HepG2 (cell line): ENCODE data around the gene LST1. TPM values are rescaled to one million over a fixed set of nuclear protein-coding genes. Genes with fewer than 3 reads are reported as not detected.

Experiments
- DRAP1 ChIP-seq: IDR thresholded peaks from 2 replicates; pipeline ENCODE4 v1.6.1; 2016; ENCODE audit warnings: missing genetic modification reagents, missing compliant biosample characterization
- ELK4 ChIP-seq: sonication (generic); formaldehyde crosslinking; IDR thresholded peaks from 2 replicates; pipeline ENCODE4 v1.9.0; 2021; ENCODE audit warnings: missing genetic modification reagents, borderline replicate concordance
- HDAC6 ChIP-seq: fragments of 200-600 bp; sonication (generic); IDR thresholded peaks from 2 replicates; pipeline ENCODE4 v1.7.0; 2017; ENCODE audit warnings: mild to moderate bottlenecking, antibody characterized with exemption, low read length, low read depth
- HOXD1 ChIP-seq: sonication (generic); formaldehyde crosslinking; IDR thresholded peaks from 2 replicates; pipeline ENCODE4 v1.5.0; 2020; ENCODE audit warnings: missing genetic modification reagents
- KAT8 ChIP-seq: IDR thresholded peaks from 2 replicates; pipeline ENCODE4 v1.6.1; 2016; ENCODE audit warnings: missing genetic modification reagents, missing compliant biosample characterization
- MED8 ChIP-seq: sonication (generic); formaldehyde crosslinking; IDR thresholded peaks from 2 replicates; pipeline ENCODE4 v1.8.1; 2023; ENCODE audit warnings: mild to moderate bottlenecking, missing genetic modification reagents; ENCODE audit not compliant: insufficient replicate concordance
- PBX3 ChIP-seq: sonication (generic); formaldehyde crosslinking; IDR thresholded peaks from 2 replicates; pipeline ENCODE4 v1.8.1; 2023; ENCODE audit warnings: missing genetic modification reagents, inconsistent platforms, borderline replicate concordance
- PLRG1 ChIP-seq: fragments of 450-650 bp; conservative IDR thresholded peaks from 2 replicates; pipeline ENCODE4 v1.6.1; 2016
- SRSF9 ChIP-seq: fragments of 200-400 bp; formaldehyde crosslinking; IDR thresholded peaks from 2 replicates; pipeline ENCODE4 v1.6.1; 2018; ENCODE audit warnings: borderline replicate concordance, mild to moderate bottlenecking, low read depth, low read length; ENCODE audit not compliant: insufficient read depth, poor library complexity, severe bottlenecking
- ZBTB26 ChIP-seq: IDR thresholded peaks from 2 replicates; pipeline ENCODE4 v1.6.1; 2016; ENCODE audit warnings: missing compliant biosample characterization, missing genetic modification reagents, borderline replicate concordance
- ZBTB40 ChIP-seq, 2 experiments: fragments of 450-650 bp in 1 of 2; sonication (generic) in 1 of 2; formaldehyde crosslinking in 1 of 2; IDR thresholded peaks; 2 replicates each; pipeline versions ENCODE4 v1.6.1 to v1.8.0; 2016 to 2022; ENCODE audit warnings: antibody characterized with exemption in 1 of 2, mild to moderate bottlenecking in 1 of 2, missing genetic modification reagents in 1 of 2
- ZNF260 ChIP-seq: sonication (generic); formaldehyde crosslinking; IDR thresholded peaks from 2 replicates; pipeline ENCODE4 v1.4.0; 2020; ENCODE audit warnings: missing genetic modification reagents, low read depth, mild to moderate bottlenecking, borderline replicate concordance
- ZNF547 ChIP-seq: sonication (generic); formaldehyde crosslinking; IDR thresholded peaks from 2 replicates; pipeline ENCODE4 v1.5.1; 2020; ENCODE audit warnings: mild to moderate bottlenecking, missing genetic modification reagents
- ZNF773 ChIP-seq: sonication (generic); formaldehyde crosslinking; IDR thresholded peaks from 2 replicates; pipeline ENCODE4 v1.4.0; 2020; ENCODE audit warnings: missing genetic modification reagents, borderline replicate concordance
- ZSCAN22 ChIP-seq: sonication (generic); formaldehyde crosslinking; IDR thresholded peaks from 2 replicates; pipeline ENCODE4 v1.4.0; 2020; ENCODE audit warnings: mild to moderate bottlenecking, missing genetic modification reagents
- polyA plus RNA-seq, 8 experiments: library from polyadenylated mRNA; depleted of rRNA in 3 of 8; stranded (reverse) in 7 of 8; unstranded in 1 of 8; fragments of >200 nt; fragmentation: Illumina TruSeq in 4 of 8; extraction: Trizol in 4 of 8; gene quantifications; 2 replicates each; pipeline versions ENCODE4 v1.2.1 to v1.2.3, GENCODE V29; 2011 to 2016; ENCODE audit warnings: low read depth in 4 of 8, missing spikeins in 1 of 8, mixed read lengths in 1 of 8; ENCODE audit not compliant: insufficient read depth in 1 of 8
- total RNA-seq, 5 experiments: library from RNA; depleted of rRNA; stranded (reverse); fragments of >200 nt; fragmentation: Illumina TruSeq; extraction: Trizol; gene quantifications; 2 replicates each; pipeline ENCODE4 v1.2.3, GENCODE V29; 2016; ENCODE audit warnings: low read depth in 1 of 5

Gene LST1
- total and polyA plus RNA-seq, 2 of the 13 experiments (the other 11 are each of a cell fraction or from before 2014, with no cell fraction given) = not detected

GRCh38 chr6:31546958-31547726, 38.9 kb upstream of the LST1 start, which contains the start of gene NFKBIL1 (continued):
- no peak for TF ChIP-seq SRSF9
- peak; percentile 97 for TF ChIP-seq KAT8 (CRISPR knock-in tag)
- peak; percentile 98 for TF ChIP-seq ZBTB40 (IDR thresholded peaks at IDR 0.05)
- no peak; the same call in 1 of the 2 replicates for TF ChIP-seq ZBTB40 (CRISPR knock-in tag; IDR thresholded peaks at IDR 0.05)
- TF ChIP-seq HOXD1 (CRISPR knock-in tag) = no peak
- no peak for TF ChIP-seq ZNF547
- peak; percentile 68 for TF ChIP-seq DRAP1
- TF ChIP-seq MED8 = no peak
- no peak for TF ChIP-seq ZSCAN22 (CRISPR knock-in tag)
- TF ChIP-seq PBX3 (CRISPR knock-in tag) = no peak
- TF ChIP-seq HDAC6 = no peak
- no peak for TF ChIP-seq ZNF773 (CRISPR knock-in tag)
- TF ChIP-seq ZNF260 (CRISPR knock-in tag) = no peak
- TF ChIP-seq ELK4 (CRISPR knock-in tag) = no peak
- no peak for TF ChIP-seq PLRG1
- TF ChIP-seq ZBTB26 = 0 out of 2 replicates have a peak, but pooled peaks have one; percentile 41
